Skeletal muscle satellite cell (primary cell): Measurements from ENCODE around the gene ARL4A.
"Not testable (repeated sequence)": the region's sequence is repeated elsewhere in the genome, so short reads cannot be mapped to it uniquely, and the experiment has no call there.

ENCODE experiments used
- H3K27me3 ChIP-seq: 2 replicates; pipeline ENCODE4 v1.7.0; 2013; ENCODE audit warnings: low read length; ENCODE audit not compliant: control insufficient read depth, insufficient read depth
- H3K36me3 ChIP-seq: 2 replicates; pipeline ENCODE4 v1.7.0; 2013; ENCODE audit warnings: mild to moderate bottlenecking, control low read depth, low read length; ENCODE audit not compliant: insufficient read depth
- H3K4me1 ChIP-seq: 2 replicates; pipeline ENCODE4 v1.7.0; 2013; ENCODE audit warnings: low read length; ENCODE audit not compliant: control insufficient read depth, insufficient read depth
- H3K4me2 ChIP-seq: 2 replicates; pipeline ENCODE4 v1.7.0; 2013; ENCODE audit warnings: mild to moderate bottlenecking, low read length
- H3K4me3 ChIP-seq: 2 replicates; pipeline ENCODE4 v1.7.0; 2013; ENCODE audit warnings: low read length
- H3K9ac ChIP-seq: 2 replicates; pipeline ENCODE4 v1.7.0; 2013; ENCODE audit warnings: mild to moderate bottlenecking, low read depth, low read length, moderate library complexity
- H3K9me3 ChIP-seq: replicated peaks from 2 replicates; pipeline ENCODE4 v1.7.0; 2013; ENCODE audit warnings: mild to moderate bottlenecking, control low read depth, low read length

The ARL4A gene

DNA sequence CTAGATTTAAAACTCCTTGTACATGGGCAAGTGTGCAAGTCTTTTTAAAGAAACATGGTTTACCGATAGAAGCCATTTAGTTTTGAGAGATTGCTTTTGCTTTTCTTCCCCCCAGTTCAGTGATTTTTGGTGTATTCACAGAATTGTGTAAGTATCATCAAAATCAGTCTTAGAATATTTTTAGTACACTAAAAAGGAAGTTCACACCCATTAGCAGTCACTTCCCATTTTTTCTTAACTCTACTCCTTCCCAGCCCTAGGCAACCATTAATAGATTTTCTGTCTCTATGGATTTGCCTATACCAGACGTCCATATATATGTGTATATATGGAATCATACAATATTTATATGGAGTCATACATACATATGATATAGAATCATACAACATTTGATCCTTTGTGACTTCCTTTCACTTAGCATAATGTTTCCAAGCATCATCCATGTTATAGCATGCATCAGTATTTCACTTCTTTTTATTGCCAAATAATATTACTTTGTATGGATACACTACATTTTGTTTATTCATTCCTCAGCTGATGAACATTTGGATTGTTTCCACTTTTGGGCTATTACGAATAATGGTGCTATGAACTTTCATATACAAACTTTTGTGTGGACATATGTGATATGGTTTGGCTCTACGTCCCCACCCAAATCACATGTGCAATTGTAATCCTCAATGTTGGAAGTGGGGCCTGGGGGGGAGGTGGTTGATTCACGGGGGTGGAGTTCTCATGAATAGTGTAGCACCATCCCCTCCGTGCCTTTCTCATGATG is 16.5 kb upstream of the ARL4A start:
- Histone ChIP-seq H3K4me2 (no peak overlapping the region), H3K9me3 (no peaks in the 10 kb centered on the region), H3K4me1 (peaks cover 12% of the 10 kb centered on the region), H3K36me3 (no peaks in the 10 kb centered on the region), H3K4me3 (no peak overlapping the region), H3K27me3 (no peaks in the 10 kb centered on the region), H3K9ac (no peak overlapping the region)

DNA sequence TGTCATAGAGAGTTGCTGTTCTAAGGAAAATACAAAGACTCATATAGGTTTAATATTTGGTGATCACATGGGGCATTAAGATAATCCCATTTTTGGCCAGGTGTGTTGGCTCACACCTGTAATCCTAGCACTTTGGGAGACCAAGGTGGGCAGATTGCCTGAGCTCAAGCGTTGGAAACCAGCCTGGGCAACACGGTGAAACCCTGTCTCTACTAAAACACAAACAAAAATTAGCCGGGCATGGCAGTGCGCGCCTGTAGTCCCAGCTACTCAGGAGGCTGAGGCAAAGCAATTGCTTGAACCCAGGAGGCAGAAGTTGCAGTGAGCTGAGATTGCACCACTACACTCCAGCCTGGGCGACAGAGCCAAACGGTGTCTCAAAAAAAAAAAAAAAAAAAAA is 14.0 kb upstream of the ARL4A start:
- not testable (repeated sequence) for H3K27me3 ChIP-seq, H3K9me3 ChIP-seq, H3K4me1 ChIP-seq, H3K4me3 ChIP-seq, H3K36me3 ChIP-seq, H3K4me2 ChIP-seq, H3K9ac ChIP-seq

DNA sequence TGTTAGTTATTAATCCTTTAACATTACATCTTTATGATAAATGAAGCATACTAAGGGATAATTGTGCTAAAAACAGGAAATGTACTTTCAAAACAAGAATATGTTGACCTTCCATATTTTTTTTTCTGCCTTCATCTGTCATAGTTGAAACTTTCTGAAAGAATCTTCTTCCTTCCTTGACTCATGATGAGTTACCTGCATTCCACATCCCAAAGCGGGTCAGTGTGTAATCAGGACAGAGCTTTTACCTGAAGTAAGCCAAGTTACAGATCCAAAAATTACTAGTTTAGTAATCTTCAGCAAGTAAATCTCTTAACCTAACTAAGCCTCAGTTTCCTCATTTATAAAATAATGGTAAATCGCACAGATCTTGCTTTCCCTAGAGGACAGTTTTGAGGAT is 13.4 kb upstream of the ARL4A start:
- Histone ChIP-seq H3K9me3 (no peaks in the 10 kb centered on the region), H3K4me1 (peaks cover 6% of the 10 kb centered on the region), H3K9ac (no peak overlapping the region), H3K36me3 (no peaks in the 10 kb centered on the region), H3K4me2 (no peak overlapping the region), H3K4me3 (no peak overlapping the region), H3K27me3 (no peaks in the 10 kb centered on the region)

DNA sequence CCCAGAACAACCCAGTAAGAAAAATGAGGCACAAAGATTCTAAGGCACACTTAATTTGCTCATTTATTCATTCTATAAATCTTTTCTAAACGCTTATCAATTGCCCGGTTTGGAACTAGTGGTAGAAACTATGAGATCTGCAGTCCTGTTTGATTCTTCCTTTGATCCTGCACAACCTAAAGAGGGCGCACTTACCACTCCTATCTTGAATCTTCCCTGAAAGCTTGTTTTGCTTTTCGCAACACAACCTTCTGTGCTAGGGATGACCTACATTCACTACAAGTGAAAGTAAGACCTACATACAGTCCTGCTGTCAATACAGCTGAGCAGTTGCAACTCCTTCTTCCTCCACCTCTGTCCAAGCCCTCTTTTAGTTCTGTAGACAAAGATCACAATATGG is 12.6 kb upstream of the ARL4A start:
- no peak overlapping the region for H3K4me3 ChIP-seq

DNA sequence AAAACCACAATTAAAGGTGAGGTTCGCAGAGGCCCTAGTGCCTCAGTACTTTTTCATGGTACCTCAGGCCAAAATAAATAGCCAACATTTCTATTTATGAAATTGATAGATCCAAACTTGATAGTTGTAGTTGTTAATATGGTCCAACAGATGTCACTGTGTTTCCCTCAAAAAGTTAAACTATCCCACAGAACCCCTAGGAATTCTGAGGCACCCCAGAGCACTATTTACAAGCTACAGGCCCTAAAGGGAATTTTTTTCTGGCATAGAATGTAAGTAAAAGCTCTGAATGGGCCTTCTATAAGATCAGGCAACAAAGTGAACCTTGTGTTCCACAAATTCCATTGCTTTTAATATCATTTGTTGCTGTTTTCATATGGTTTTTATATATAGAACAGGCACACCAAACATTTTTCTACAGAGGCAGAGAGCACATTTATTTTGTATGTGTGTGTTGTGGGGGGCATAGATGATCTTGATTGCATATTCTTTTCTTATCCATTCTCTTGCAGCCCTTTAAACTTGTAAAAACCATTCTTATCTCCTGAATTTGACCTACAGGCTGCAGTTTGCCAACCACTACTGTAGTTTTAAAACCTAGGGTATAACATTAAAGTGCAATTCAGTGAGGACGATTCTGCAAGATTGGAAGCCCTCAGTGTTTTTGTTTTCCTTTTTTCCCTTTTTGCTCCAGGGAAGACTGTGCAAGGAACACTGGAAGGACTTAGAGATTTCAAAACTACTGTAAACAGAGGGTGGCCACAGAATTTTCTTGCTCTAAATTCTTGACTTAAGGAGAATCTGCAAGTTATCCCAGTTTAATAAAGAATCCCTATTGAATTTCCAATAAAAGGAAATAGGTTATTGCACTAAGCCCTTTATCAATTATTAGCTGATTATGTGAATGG is 3.5 kb upstream of the ARL4A start:
- Histone ChIP-seq H3K4me1 (peaks cover 5% of the 10 kb centered on the region), H3K9me3 (no peaks in the 10 kb centered on the region), H3K36me3 (no peaks in the 10 kb centered on the region), H3K4me3 (no peak overlapping the region), H3K9ac (no peak overlapping the region), H3K4me2 (no peak overlapping the region), H3K27me3 (no peaks in the 10 kb centered on the region)

More for the DNA sequence above, 12.6 kb upstream of the ARL4A start:
- no peaks in the 10 kb centered on the region for H3K36me3 ChIP-seq
- no peak overlapping the region for H3K9ac ChIP-seq
- no peak overlapping the region for H3K4me2 ChIP-seq
- H3K4me1 ChIP-seq = peaks cover 4% of the 10 kb centered on the region
- no peaks in the 10 kb centered on the region for H3K9me3 ChIP-seq
- H3K27me3 ChIP-seq = no peaks in the 10 kb centered on the region

DNA sequence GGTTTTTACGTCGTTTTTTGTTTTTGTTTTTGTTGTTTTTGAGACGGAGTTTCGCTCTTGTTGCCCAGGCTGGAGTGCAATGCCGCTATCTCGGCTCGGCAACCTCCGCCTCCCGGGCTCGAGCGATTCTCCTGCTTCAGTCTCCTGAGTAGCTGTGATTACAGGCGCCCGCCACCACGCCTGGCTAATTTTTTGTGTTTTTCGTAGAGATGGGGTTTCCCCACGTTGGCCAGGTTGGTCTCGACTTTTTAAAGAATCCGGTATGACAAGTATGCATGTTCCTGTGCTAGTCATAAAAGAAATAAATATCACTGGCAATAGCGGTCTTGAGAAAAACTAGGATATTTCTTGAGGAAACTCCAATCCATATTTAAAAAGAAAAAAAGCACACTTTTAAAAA is 2.7 kb upstream of the ARL4A start:
- no peak overlapping the region for H3K4me2 ChIP-seq
- no peaks in the 10 kb centered on the region for H3K36me3 ChIP-seq
- peaks cover 5% of the 10 kb centered on the region for H3K4me1 ChIP-seq
- no peaks in the 10 kb centered on the region for H3K9me3 ChIP-seq
- no peaks in the 10 kb centered on the region for H3K27me3 ChIP-seq
- no peak overlapping the region for H3K4me3 ChIP-seq
- H3K9ac ChIP-seq = no peak overlapping the region

DNA sequence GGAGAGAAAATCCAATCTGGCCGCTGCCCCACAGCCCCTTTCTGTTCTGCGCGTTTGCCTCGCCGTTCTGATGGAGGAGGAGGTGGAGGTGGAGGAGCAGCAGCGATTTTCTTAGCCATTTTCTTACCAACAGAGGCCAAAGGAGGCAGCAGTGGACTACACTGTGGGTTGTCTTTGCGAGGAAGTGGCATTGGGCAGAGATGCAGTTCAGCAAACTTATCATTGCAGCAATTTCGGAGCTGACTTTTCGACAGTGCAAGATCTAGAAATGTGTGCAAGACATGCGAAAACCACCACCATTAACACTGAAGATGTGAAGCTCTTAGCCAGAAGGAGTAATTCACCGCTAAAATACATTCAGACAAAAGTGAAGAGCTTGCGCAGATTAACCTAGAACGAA is 1.9 kb upstream of the ARL4A start:
- no peak overlapping the region for H3K4me2 ChIP-seq
- H3K4me3 ChIP-seq = no peak overlapping the region
- H3K36me3 ChIP-seq = no peaks in the 10 kb centered on the region
- peak overlapping the region; percentile 93 for H3K9ac ChIP-seq
- no peaks in the 10 kb centered on the region for H3K9me3 ChIP-seq
- peaks cover 6% of the 10 kb centered on the region for H3K4me1 ChIP-seq
- H3K27me3 ChIP-seq = no peaks in the 10 kb centered on the region

DNA sequence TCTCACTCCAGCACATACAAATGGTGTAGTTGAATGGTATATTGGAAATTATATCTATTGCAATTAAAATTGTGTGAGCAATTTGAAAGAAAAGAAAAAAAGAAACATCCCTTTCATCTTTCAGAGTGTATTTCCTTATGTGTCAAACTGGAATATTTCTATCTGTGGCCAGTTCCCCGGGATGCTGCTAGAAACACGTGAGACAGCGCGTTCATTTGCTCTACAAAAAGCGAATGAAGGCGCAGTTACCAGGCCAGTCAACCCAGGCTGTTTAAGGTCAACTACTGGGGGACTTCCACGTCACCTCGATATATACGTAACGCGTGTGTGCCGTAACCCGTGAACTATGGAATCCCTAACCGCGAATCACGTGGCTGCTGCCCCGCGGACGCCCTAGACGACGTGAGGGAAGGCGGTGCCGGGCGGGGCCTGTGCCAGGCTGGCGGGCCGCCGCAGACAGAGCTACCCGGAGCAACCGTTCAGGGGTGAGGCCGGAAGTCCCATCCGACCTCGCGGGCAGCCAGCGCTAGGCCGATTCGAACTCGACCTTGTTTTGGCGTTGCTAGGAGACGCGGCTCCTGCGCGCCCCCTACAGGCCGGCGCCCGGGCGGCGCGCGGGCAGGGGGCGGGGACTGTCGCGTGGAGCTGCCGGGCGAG is 1.1 kb upstream of the ARL4A start:
- no peaks in the 10 kb centered on the region for H3K36me3 ChIP-seq
- H3K4me3 ChIP-seq = peak overlapping the region; percentile 77
- no peaks in the 10 kb centered on the region for H3K9me3 ChIP-seq
- no peaks in the 10 kb centered on the region for H3K27me3 ChIP-seq
- H3K4me1 ChIP-seq = peaks cover 7% of the 10 kb centered on the region
- H3K9ac ChIP-seq = peak overlapping the region; percentile 93
- H3K4me2 ChIP-seq = peak overlapping the region; percentile 92

DNA sequence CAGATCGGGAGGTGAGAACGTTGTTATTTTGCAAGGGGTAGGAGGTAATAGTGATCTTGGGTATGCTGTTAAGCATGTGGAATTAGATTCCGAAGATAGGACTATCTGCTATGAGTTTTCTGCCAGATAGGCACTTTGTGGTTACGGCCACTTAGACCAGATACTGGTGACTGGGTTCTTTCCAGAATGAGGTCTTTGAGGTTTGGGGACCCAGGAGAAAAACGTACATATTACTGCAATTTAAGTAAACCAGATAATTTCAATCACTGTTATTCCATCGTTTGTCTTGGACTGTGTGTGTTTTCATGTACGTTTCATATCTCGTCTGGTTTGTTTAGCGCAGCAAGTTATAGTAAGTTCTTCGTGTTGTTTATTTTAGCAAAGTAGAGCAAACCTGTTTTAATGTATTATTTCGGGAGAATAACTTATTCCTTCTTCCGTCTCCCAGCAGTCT is 312 bp downstream of the ARL4A start:
- H3K9ac ChIP-seq = peak overlapping the region; percentile 78
- H3K36me3 ChIP-seq = no peaks in the 10 kb centered on the region
- no peaks in the 10 kb centered on the region for H3K9me3 ChIP-seq
- H3K4me1 ChIP-seq = peaks cover 7% of the 10 kb centered on the region
- H3K4me2 ChIP-seq = peak overlapping the region; percentile 92
- H3K27me3 ChIP-seq = no peaks in the 10 kb centered on the region
- H3K4me3 ChIP-seq = peak overlapping the region; percentile 77

DNA sequence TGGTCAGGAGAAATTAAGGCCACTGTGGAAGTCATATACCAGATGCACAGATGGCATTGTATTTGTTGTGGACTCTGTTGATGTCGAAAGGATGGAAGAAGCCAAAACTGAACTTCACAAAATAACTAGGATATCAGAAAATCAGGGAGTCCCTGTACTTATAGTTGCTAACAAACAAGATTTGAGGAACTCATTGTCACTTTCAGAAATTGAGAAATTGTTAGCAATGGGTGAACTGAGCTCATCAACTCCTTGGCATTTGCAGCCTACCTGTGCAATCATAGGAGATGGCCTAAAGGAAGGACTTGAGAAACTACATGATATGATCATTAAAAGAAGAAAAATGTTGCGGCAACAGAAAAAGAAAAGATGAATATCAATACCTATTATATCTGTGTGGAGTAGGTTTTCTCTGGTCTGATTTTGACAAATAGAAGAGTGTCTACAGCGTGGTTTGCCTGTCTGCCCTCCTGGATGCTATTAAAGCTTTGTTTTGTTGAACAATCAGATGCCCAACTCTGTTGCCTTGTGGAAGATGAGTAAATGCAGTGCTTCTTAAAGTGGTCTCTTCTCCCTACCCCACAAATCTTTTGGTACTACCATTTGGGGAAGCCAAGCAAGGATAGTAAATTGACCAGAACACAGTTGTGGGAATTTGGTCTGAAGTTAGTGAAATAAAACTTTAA is 1.2 kb downstream of the ARL4A start:
- not testable (repeated sequence) for H3K9me3 ChIP-seq
- peak overlapping the region; percentile 77 for H3K4me3 ChIP-seq
- peak overlapping the region; percentile 58 for H3K9ac ChIP-seq

DNA sequence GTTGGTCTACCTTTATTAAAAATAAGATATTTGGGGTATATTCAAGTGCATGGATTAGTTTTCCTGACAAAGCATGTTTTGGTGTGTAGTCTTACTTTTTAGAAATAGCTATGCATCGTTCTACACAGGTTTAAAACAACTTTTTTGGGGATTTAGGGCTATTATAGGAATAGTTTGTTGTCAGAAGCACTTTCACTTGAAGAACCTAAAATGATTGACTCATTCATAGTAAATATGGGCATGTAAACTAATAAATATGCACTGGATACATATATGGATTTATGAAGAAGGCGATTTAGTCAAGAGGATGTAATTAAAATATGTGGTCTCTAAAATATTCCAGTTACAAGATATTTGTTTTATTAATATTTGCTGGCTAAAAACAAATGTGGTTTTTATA is 2.0 kb downstream of the ARL4A start:
- peak overlapping the region; percentile 58 for H3K9ac ChIP-seq
- no peaks in the 10 kb centered on the region for H3K9me3 ChIP-seq
- H3K4me3 ChIP-seq = peak overlapping the region; percentile 77
- H3K27me3 ChIP-seq = no peaks in the 10 kb centered on the region
- peaks cover 7% of the 10 kb centered on the region for H3K4me1 ChIP-seq
- H3K4me2 ChIP-seq = peak overlapping the region; percentile 78
- H3K36me3 ChIP-seq = no peaks in the 10 kb centered on the region

More for the DNA sequence above, 1.2 kb downstream of the ARL4A start:
- peak overlapping the region; percentile 92 for H3K4me2 ChIP-seq
- H3K4me1 ChIP-seq, H3K36me3 ChIP-seq, H3K27me3 ChIP-seq: not testable (repeated sequence)
